Posterior vena cava (tissue), 2 donors: ENCODE data around the gene NREP. TPM values are rescaled to one million over a fixed set of nuclear protein-coding genes. Genes with fewer than 3 reads are reported as not detected.

ENCODE experiments used
- DNase-seq: peaks from one replicate; pipeline ENCODE4 v3.0.0-alpha.2; 2020; ENCODE audit warnings: low spot score
- intact Hi-C, 2 donors: fragments of 100-400 bp; cut with DNase I; formaldehyde crosslinking; loops; one replicate each; pipeline versions ENCODE4 v1.14.1 to v1.14.2; 2022 to 2023
- long read RNA-seq, 2 donors: library from polyadenylated mRNA; unstranded; transcript quantifications; one replicate each; pipeline ENCODE4 v2.0.0, GENCODE V29; 2020 to 2021
- total RNA-seq, 2 donors: library from RNA; stranded (reverse); fragmentation: NEBNext Ultra II Directional; extraction: Animal tissue kit (Norgen Biotek cat#: 25700); gene quantifications; one replicate each; pipeline ENCODE4 v1.2.1, GENCODE V29; 2021
- donor health status: DM: yes; HTN: yes; CAD: no.
- donor health status: DM: yes; HTN: yes; CAD: no.

The NREP gene, protein sequence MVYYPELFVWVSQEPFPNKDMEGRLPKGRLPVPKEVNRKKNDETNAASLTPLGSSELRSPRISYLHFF
- total RNA-seq = 10 to 100 TPM; 37.1 to 42.2 TPM
- long read RNA-seq, donor 1, transcript NREP-202 (5 exons, 2,581 nt) = major isoform, 9 of 14 reads
- long read RNA-seq, donor 1, partial matches to known transcripts = 1 of 14 reads
- long read RNA-seq, donor 1, other reads (novel, unspliced or antisense) = 0 of 14 reads
- long read RNA-seq, donor 2, transcript NREP-201 (4 exons, 2,013 nt) = major isoform, 7 of 21 reads
- long read RNA-seq, donor 2, partial matches to known transcripts = 1 of 21 reads
- long read RNA-seq, donor 2, other reads (novel, unspliced or antisense) = 6 of 21 reads

GRCh38 chr5:111756581-111757354 is at the start of gene NREP:
NREP (minus strand) TSS chr5:111757194; CDS start chr5:111755772, 1,422 bp downstream.
- DNase-seq = no peak
- intact Hi-C loops = no loop called here

GRCh38 chr5:111806753-111807152 is 49.8 kb upstream of the NREP start:
- intact Hi-C loops = no loop called here
- no peak for DNase-seq

DNA sequence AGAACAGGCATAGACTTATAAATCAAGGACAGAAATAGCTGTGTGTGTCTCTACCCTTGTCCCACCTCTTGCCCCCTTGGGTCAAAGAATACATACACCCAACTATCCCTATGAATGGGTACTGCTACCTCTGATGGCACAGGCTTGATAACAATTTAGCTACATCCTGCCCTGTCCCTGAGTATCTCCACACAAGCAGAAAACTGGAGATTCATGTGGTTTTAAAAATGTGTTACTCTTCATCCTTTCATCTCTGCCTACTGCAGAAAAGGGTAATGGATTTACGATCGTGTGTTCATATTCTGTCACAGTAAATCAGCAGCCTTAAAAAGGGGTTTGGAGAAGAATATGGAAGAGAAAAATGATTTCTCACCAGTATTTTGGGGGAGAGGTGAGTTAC is 49.2 kb upstream of the NREP start:
- intact Hi-C loops = no loop called here

GRCh38 chr5:111805071-111805470 is 48.1 kb upstream of the NREP start:
- DNase-seq = no peak
- intact Hi-C loops = no loop called here

More for the DNA sequence above, 49.2 kb upstream of the NREP start:
- no peak for DNase-seq

- no peak for DNase-seq
- intact Hi-C loops = no loop called here
These were observed 43.4 kb upstream of the NREP start for GRCh38 chr5:111800351-111800750.

DNA sequence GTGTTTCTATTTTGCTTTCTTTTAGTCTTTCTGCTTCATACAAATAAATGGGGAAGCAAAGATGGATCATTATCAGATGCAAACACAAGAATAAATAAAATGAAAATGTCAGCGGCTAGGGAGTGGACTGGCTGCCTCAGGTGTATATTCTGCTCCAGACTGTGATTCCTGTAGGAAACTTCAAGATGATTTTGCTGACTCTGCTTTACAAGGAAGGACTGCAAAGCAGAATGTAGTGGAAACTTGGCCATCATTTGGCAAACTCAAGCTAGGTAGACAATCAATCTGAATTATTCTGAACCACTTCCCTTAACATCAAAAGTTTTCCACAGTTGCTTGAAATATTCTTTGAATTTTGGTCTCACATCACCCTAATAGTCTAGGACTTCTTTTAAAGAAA is 38.1 kb upstream of the NREP start:
- intact Hi-C loops = no loop called here
- no peak for DNase-seq

DNA sequence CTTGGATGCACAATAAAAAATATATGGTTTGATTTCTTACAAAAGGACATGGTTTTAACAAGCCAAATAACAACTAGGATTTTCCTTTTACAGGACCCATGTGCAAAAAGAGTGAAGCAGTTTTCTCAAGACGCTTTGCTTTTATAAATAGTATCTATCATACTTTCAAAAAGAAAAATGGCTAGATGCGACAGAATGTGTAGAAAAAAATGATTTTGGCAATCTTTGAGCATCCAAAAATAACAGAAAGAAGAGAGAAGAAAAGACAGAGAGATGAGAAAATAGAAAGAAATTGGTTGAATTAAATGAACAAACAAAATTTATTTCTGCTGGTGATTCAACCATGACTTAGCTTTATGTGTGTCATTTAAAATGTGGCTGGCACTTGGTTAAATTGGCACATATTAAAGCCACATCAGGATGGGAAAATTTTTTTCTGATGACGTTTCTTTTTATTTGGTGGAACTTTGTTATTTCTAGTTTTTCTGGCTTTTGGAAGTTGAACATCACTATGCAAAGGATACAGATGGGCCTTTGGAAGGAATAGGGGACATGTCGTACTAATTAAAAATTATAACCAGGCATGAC is 35.6 kb upstream of the NREP start:
- no peak for DNase-seq
- intact Hi-C loops = no loop called here

DNA sequence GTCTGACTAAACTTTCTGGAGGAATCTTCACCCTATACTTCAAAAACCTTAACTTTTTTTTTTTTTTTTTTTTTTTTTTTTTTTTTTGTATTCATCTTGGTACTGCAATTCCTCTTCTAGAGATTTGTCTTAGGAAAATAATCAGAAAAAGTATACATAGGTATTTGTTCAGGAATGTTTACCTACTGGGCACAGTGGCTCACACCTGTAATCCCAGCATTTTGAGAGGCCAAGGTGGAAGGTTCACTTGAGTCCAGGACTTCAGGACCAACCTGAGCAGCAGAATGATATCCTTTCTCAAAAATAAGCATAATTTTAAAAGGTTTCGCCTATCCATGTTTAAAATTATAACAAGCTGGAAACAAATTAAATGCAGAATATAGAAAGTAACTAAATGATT is 33.3 kb upstream of the NREP start:
- intact Hi-C loops = no loop called here
- DNase-seq = no peak

GRCh38 chr5:111787006-111787405 is 30.0 kb upstream of the NREP start:
- intact Hi-C loops = no loop called here
- DNase-seq = no peak

- intact Hi-C loops = no loop called here
- no peak for DNase-seq
These were observed 27.6 kb upstream of the NREP start for GRCh38 chr5:111784491-111785181.

- no peak for DNase-seq
- intact Hi-C loops = no loop called here
These were observed 26.5 kb upstream of the NREP start for GRCh38 chr5:111783537-111783936.

DNA sequence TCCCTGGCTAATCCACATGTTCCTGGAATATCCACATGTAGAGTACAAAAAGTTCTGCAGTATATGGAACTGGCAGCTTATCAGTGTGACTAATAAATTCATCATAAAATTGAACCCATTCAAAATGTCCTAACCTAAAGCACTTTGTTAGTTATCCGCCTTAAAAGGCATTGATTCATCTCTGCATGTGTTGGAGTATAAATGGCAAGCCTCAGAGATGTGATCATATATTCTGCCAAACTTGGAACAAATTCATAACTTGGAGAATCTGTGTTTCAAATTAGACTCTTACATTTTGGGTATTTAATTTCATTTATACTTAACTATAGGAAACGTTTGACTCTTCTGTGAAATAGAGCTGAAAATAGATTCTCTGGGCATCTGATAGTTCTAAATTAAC is 25.2 kb upstream of the NREP start:
- DNase-seq = no peak
- intact Hi-C loops = no loop called here

DNA sequence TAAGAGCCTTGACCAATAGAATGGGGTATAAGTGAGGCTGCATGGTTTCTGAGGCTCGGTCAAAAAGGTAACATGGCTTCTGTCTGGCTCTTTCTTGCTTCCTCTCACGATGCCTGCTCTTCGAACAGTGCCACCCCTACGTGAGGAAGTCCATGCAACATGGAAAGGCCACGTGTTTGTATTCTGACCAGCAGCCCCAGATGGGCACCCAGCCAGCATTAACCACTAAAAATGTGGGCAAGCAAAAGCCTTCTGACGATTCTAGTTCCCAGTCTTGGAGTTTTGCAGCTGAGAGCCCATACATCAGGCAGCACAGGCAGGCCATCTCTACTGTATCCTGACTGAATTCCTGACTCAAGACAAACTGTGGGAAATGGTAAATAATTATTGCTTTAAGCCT is 24.2 kb upstream of the NREP start:
- DNase-seq = peak; percentile 85
- intact Hi-C loops = no loop called here

DNA sequence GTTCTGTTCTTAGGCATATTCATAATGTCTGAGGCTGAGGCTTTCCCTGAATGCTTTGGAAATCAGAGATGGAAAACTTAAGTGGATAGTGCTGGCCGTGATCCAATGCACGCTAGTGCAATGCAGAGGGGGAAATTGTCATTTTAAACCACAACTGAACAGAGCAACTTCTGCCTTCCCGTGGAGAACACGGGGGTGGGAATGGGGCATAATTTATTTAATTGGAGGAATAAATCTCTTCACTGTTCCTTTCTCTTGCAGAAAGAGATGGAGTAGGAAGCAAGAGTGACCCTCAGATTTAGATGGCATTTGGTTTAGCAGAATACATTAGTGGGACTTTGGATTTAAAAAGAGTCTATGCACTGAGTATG is 22.9 kb upstream of the NREP start:
- intact Hi-C loops = no loop called here
- peak; percentile 77 for DNase-seq

DNA sequence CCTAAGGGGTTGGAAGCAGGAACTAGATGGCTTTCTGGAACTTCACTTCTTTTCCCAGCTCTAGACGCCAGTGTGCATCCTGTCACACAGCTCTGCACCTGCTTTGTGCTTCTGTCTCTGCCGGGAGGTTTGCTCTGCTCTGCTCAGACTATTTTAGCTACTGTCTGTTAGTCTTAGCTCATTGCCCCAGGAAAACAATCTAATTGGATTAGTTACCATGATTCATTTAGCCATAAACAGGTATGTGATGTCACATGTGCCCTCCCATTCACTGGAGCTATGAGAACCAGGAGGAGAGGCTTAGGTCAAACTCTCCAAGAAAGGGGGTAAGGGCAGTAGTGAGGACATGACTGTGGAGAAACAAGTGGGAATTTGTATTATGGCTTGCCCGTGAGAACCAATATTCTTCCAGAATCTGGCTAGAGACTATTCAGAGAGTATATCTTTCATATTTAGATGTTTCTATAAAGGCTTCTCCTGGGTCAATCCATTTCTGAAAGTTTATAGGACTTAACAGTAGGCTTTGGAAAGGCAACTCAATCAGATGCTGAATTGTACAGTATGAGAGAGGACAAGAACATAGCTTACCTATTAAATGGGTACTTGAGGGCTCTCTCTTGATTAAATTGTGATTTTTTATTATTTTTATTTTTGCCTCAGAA is 22.4 kb upstream of the NREP start:
- intact Hi-C loops = no loop called here
- DNase-seq = no peak

DNA sequence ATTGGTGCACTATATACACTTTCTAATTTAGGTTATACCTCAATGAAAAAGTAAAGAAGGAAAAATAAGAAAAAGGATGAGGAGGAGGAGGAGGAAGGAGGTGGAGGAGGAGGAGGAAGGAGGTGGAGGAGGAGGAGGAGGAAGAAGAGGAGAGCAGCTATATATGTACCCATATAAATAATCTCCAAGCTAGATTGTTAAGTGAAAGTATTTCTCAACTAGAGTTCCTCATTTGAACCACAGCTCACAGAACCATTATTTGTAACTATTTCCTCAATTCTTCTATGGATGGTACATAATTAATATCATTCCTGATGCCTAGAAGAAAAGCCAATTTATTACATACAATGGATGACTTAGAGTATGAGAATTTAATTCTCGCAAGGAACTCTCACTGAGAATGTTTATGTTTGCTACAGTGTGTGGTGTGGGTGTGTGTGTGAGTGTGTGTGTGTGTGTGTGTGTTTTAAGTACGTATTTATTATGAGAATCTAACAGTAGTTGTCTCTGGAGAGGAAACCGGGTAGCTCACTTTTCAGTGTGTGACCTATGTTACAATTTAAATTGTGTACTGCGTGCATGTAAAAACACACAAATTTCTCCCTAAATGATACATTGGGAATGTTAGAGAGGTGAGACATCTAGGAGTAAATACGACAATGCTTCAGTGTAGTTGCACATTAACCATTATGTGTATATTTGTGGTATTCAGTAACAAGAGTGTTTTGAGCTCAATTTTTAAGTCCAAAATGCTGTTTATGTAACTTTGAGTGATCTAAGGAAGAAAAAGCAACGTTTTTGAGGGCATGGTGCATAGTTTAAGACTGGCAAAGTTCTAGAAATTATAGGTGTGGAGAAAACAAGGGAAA is 20.2 kb upstream of the NREP start:
- intact Hi-C loops = no loop called here
- DNase-seq = no peak

GRCh38 chr5:111775224-111775623 is 18.2 kb upstream of the NREP start:
- DNase-seq = no peak
- intact Hi-C loops = no loop called here

GRCh38 chr5:111774525-111774924 is 17.5 kb upstream of the NREP start:
- intact Hi-C loops = no loop called here
- no peak for DNase-seq
